PC-3 (cell line): ENCODE results near the gene CREB3L4.

Source experiments
- EZH2 ChIP-seq: fragments of 300-600 bp; sonication (generic); IDR thresholded peaks from one replicate; pipeline ENCODE4 v1.6.1; 2017; ENCODE audit warnings: antibody characterized with exemption, mild to moderate bottlenecking, low read length; ENCODE audit not compliant: unreplicated experiment
- EZH2phosphoT487 ChIP-seq: fragments of 300-600 bp; sonication (generic); IDR thresholded peaks from 2 replicates; pipeline ENCODE4 v1.6.1; 2018; ENCODE audit warnings: mild to moderate bottlenecking, antibody characterized with exemption, low read length, borderline replicate concordance
- TF ChIP-seq, protein P1 (sequence below): fragments of 300-600 bp; sonication (generic); conservative IDR thresholded peaks from 2 replicates; pipeline ENCODE4 v1.5.1; 2017; ENCODE audit warnings: antibody characterized with exemption, low read depth, mild to moderate bottlenecking, low read length

DNA sequence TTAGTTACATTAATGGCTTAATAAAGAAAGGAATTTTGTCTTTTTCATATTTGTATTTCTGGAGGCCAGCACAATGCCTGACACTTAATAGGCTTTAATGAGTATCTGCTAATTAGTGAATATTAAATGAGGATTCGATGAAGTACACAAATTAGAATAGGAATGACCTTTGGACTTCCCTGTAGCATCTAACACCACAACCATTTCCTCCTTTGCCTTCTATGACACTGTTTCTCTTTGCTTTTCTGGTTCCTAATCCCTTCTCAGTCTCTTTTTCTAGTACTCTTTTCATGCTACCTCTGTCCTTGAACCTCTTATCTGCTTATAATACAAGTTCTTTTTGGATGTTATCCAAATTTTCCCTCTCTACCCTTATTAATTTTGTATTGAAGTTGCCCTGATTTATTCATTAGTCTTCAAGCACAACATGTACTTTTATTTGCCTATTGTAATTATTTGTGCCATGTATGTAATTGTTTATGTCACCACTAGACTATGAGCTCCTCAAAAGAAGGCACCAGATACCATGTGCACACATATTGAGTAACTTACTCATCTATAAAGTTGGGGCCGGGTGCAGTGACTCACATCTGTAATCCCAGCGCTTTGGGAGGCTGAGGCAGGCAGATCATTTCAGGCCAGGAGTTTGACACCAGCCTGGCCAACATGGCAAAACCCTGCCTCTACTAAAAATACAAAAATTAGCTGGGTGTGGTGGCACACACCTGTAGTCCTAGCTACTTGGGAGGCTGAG is 46.6 kb downstream of the CREB3L4 start:
- TF ChIP-seq EZH2 (no peak), EZH2phosphoT487 (no peak)
- TF ChIP-seq, protein P1, sequence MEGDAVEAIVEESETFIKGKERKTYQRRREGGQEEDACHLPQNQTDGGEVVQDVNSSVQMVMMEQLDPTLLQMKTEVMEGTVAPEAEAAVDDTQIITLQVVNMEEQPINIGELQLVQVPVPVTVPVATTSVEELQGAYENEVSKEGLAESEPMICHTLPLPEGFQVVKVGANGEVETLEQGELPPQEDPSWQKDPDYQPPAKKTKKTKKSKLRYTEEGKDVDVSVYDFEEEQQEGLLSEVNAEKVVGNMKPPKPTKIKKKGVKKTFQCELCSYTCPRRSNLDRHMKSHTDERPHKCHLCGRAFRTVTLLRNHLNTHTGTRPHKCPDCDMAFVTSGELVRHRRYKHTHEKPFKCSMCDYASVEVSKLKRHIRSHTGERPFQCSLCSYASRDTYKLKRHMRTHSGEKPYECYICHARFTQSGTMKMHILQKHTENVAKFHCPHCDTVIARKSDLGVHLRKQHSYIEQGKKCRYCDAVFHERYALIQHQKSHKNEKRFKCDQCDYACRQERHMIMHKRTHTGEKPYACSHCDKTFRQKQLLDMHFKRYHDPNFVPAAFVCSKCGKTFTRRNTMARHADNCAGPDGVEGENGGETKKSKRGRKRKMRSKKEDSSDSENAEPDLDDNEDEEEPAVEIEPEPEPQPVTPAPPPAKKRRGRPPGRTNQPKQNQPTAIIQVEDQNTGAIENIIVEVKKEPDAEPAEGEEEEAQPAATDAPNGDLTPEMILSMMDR, result no peak; the same call in 1 of the 2 replicates
